ENCODE data around the gene HOXD8. TPM values are rescaled to one million over a fixed set of nuclear protein-coding genes. Genes with fewer than 3 reads are reported as not detected.

Gene HOXD8
- total RNA-seq, 1 experiment from 2014 or later: 22.0 TPM

- in situ Hi-C loops (cut with HindIII; ENCODE audit: low pct_unique_long_range_greater_than_20kb, low sequenced_read_pairs): no loop called here
- DNase-seq (ENCODE audit: low read depth): no peak
Measured at GRCh38 chr2:176149939-176150583, 20.6 kb downstream of the HOXD8 start.

GRCh38 chr2:176150584-176151441 is 21.3 kb downstream of the HOXD8 start:
- in situ Hi-C loops (cut with HindIII; ENCODE audit: low pct_unique_long_range_greater_than_20kb, low sequenced_read_pairs): no loop called here
- no peak for DNase-seq (ENCODE audit: low read depth)

GRCh38 chr2:176151442-176152287 is 22.2 kb downstream of the HOXD8 start, which contains the start of gene HOXD4:
Gene HOXD4 (plus strand): TSS chr2:176151550. CDS start chr2:176151634, 84 bp downstream.
- no peak for DNase-seq (ENCODE audit: low read depth)
- in situ Hi-C loops (cut with HindIII; ENCODE audit: low pct_unique_long_range_greater_than_20kb, low sequenced_read_pairs): no loop called here

- no peak for DNase-seq (ENCODE audit: low read depth)
- in situ Hi-C loops (cut with HindIII; ENCODE audit: low pct_unique_long_range_greater_than_20kb, low sequenced_read_pairs): no loop called here
Measured at GRCh38 chr2:176152350-176153181, 23.1 kb downstream of the HOXD8 start.

GRCh38 chr2:176154576-176155252 is 25.2 kb downstream of the HOXD8 start:
- DNase-seq (ENCODE audit: low read depth): no peak
- in situ Hi-C loops (cut with HindIII; ENCODE audit: low pct_unique_long_range_greater_than_20kb, low sequenced_read_pairs): no loop called here

- in situ Hi-C loops (cut with HindIII; ENCODE audit: low pct_unique_long_range_greater_than_20kb, low sequenced_read_pairs): no loop called here
- no peak for DNase-seq (ENCODE audit: low read depth)
Measured at GRCh38 chr2:176155356-176156044, 26.0 kb downstream of the HOXD8 start.

GRCh38 chr2:176156301-176156806 is 26.8 kb downstream of the HOXD8 start:
- no peak for DNase-seq (ENCODE audit: low read depth)
- in situ Hi-C loops (cut with HindIII; ENCODE audit: low pct_unique_long_range_greater_than_20kb, low sequenced_read_pairs): no loop called here

- no peak for DNase-seq (ENCODE audit: low read depth)
- in situ Hi-C loops (cut with HindIII; ENCODE audit: low pct_unique_long_range_greater_than_20kb, low sequenced_read_pairs): no loop called here
Measured at GRCh38 chr2:176156807-176157498, 27.4 kb downstream of the HOXD8 start, which contains the start of gene HOXD3. Gene HOXD3 (plus strand): TSS chr2:176157307. CDS start chr2:176169115, 11,808 bp downstream.

GRCh38 chr2:176157499-176158185 is 28.1 kb downstream of the HOXD8 start:
- in situ Hi-C loops (cut with HindIII; ENCODE audit: low pct_unique_long_range_greater_than_20kb, low sequenced_read_pairs): no loop called here
- no peak for DNase-seq (ENCODE audit: low read depth)

GRCh38 chr2:176158186-176158591 is 28.7 kb downstream of the HOXD8 start:
- in situ Hi-C loops (cut with HindIII; ENCODE audit: low pct_unique_long_range_greater_than_20kb, low sequenced_read_pairs): no loop called here
- DNase-seq (ENCODE audit: low read depth): no peak

GRCh38 chr2:176158855-176159662 is 29.6 kb downstream of the HOXD8 start:
- DNase-seq (ENCODE audit: low read depth): no peak
- in situ Hi-C loops (cut with HindIII; ENCODE audit: low pct_unique_long_range_greater_than_20kb, low sequenced_read_pairs): no loop called here

GRCh38 chr2:176159663-176160250 is 30.3 kb downstream of the HOXD8 start:
- in situ Hi-C loops (cut with HindIII; ENCODE audit: low pct_unique_long_range_greater_than_20kb, low sequenced_read_pairs): no loop called here

GRCh38 chr2:176160251-176160985 is 30.9 kb downstream of the HOXD8 start:
- no peak for DNase-seq (ENCODE audit: low read depth)
- in situ Hi-C loops (cut with HindIII; ENCODE audit: low pct_unique_long_range_greater_than_20kb, low sequenced_read_pairs): no loop called here

More at GRCh38 chr2:176159663-176160250, 30.3 kb downstream of the HOXD8 start:
- DNase-seq (ENCODE audit: low read depth): no peak
